Tibial artery (tissue), 4 donors: ENCODE measurements around the gene MEN1.

Experiments used
- DNase-seq, 2 donors: peaks; one replicate each; pipeline ENCODE4 v3.0.0-alpha.2; 2019
- H3K27ac ChIP-seq, 2 donors: fragments of 200-600 bp; sonication (generic) in 1 of 2; 1 replicate in 1 of 2; 2 replicates in 1 of 2; pipeline ENCODE4 v1.5.1; 2018 to 2019; ENCODE audit warnings: mild to moderate bottlenecking in 1 of 2
- H3K27me3 ChIP-seq, 2 donors: fragments of 200-600 bp; sonication (generic) in 1 of 2; one replicate each; pipeline versions ENCODE4 v1.5.1 to v1.6.0; 2016 to 2019
- H3K36me3 ChIP-seq, 3 donors: fragments of 200-600 bp; sonication (generic) in 2 of 3; one replicate each; pipeline ENCODE4 v1.5.1; 2016 to 2019; ENCODE audit warnings: mild to moderate bottlenecking in 2 of 3
- H3K4me1 ChIP-seq, 4 donors: fragments of 200-600 bp; sonication (generic) in 2 of 4; 1 replicate in 3 of 4; 2 replicates in 1 of 4; pipeline ENCODE4 v1.5.1; 2016 to 2019
- H3K4me3 ChIP-seq, 2 donors: fragments of 200-600 bp; sonication (generic) in 1 of 2; 1 replicate in 1 of 2; 2 replicates in 1 of 2; pipeline ENCODE4 v1.5.1; 2018 to 2019; ENCODE audit warnings: mild to moderate bottlenecking in 2 of 2
- H3K9me3 ChIP-seq, 3 donors: fragments of 200-600 bp; sonication (generic) in 1 of 3; one replicate each; pipeline ENCODE4 v1.5.1; 2016 to 2019
- intact Hi-C: fragments of 100-400 bp; cut with DNase I; formaldehyde crosslinking; loops from one replicate; pipeline ENCODE4 v1.15.0; 2023; ENCODE audit warnings: low total_unique reads
- TF ChIP-seq, protein P1 (sequence below), 2 experiments: fragments of 200-600 bp in 1 of 2; fragments of 450-650 bp in 1 of 2; IDR thresholded peaks; one replicate each; pipeline ENCODE4 v1.5.1; 2017 to 2019; ENCODE audit warnings: antibody characterized with exemption in 2 of 2, mild to moderate bottlenecking in 1 of 2, moderate library complexity in 1 of 2

Gene MEN1

GRCh38 chr11:64796047-64796756, 14.1 kb downstream of the MEN1 start:
- Histone ChIP-seq H3K4me1 (no peaks in the 10 kb centered on the region), H3K9me3 (no peaks in the 10 kb centered on the region), H3K27ac (no peak overlapping the region), H3K27me3 (no peaks in the 10 kb centered on the region), H3K36me3 (peaks cover 10 to 82% (median 14%) of the 10 kb centered on the region in 3 donors), H3K4me3 (no peak overlapping the region)
- intact Hi-C loops, result no loop called here
- DNase-seq, result no peak
- TF ChIP-seq, protein P1, sequence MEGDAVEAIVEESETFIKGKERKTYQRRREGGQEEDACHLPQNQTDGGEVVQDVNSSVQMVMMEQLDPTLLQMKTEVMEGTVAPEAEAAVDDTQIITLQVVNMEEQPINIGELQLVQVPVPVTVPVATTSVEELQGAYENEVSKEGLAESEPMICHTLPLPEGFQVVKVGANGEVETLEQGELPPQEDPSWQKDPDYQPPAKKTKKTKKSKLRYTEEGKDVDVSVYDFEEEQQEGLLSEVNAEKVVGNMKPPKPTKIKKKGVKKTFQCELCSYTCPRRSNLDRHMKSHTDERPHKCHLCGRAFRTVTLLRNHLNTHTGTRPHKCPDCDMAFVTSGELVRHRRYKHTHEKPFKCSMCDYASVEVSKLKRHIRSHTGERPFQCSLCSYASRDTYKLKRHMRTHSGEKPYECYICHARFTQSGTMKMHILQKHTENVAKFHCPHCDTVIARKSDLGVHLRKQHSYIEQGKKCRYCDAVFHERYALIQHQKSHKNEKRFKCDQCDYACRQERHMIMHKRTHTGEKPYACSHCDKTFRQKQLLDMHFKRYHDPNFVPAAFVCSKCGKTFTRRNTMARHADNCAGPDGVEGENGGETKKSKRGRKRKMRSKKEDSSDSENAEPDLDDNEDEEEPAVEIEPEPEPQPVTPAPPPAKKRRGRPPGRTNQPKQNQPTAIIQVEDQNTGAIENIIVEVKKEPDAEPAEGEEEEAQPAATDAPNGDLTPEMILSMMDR (IDR thresholded peaks at IDR 0.05), result no peak

GRCh38 chr11:64794526-64794925, 15.8 kb downstream of the MEN1 start:
- Histone ChIP-seq H3K4me3 (no peak overlapping the region), H3K4me1 (no peaks in the 10 kb centered on the region), H3K9me3 (no peaks in the 10 kb centered on the region), H3K27me3 (no peaks in the 10 kb centered on the region), H3K36me3 (peaks cover 10 to 85% (median 19%) of the 10 kb centered on the region in 3 donors), H3K27ac (no peak overlapping the region)
- TF ChIP-seq, protein P1 (IDR thresholded peaks at IDR 0.05), result no peak
- intact Hi-C loops, result no loop called here
- DNase-seq, result no peak

GRCh38 chr11:64793271-64794160, 16.8 kb downstream of the MEN1 start:
- Histone ChIP-seq H3K27me3 (no peaks in the 10 kb centered on the region), H3K27ac (no peak overlapping the region), H3K4me3 (no peak overlapping the region), H3K9me3 (no peaks in the 10 kb centered on the region), H3K36me3 (peaks cover 10 to 85% (median 24%) of the 10 kb centered on the region in 3 donors), H3K4me1 (no peaks in the 10 kb centered on the region)
- DNase-seq, result peak in 1 of 2 donors; percentile 11
- TF ChIP-seq, protein P1 (IDR thresholded peaks at IDR 0.05), result no peak
- intact Hi-C loops, result no loop called here

GRCh38 chr11:64792482-64792881, 17.9 kb downstream of the MEN1 start:
- TF ChIP-seq, protein P1 (IDR thresholded peaks at IDR 0.05), result no peak
- Histone ChIP-seq H3K4me1 (no peaks in the 10 kb centered on the region), H3K27me3 (no peaks in the 10 kb centered on the region), H3K36me3 (peaks cover 10 to 84% (median 24%) of the 10 kb centered on the region in 3 donors), H3K9me3 (no peaks in the 10 kb centered on the region), H3K27ac (no peak overlapping the region), H3K4me3 (no peak overlapping the region)
- intact Hi-C loops, result no loop called here
- peak in 1 of 2 donors; percentile 10 for DNase-seq

- H3K9me3 ChIP-seq, result no peaks in the 10 kb centered on the region
- TF ChIP-seq, protein P1 (IDR thresholded peaks at IDR 0.05), result no peak
- no peak overlapping the region for H3K4me3 ChIP-seq
- H3K36me3 ChIP-seq, result peaks cover 6 to 77% (median 21%) of the 10 kb centered on the region in 3 donors
- H3K27ac ChIP-seq, result no peak overlapping the region
- no peaks in the 10 kb centered on the region for H3K4me1 ChIP-seq
- peak in 1 of 2 donors; percentile 18 for DNase-seq
- intact Hi-C loops, result no loop called here
- H3K27me3 ChIP-seq, result no peaks in the 10 kb centered on the region
These were observed 18.5 kb downstream of the MEN1 start for GRCh38 chr11:64791781-64792291.
